ENCODE results near the gene NDUFS2.
A peak's percentile ranks its signal among the peaks of the same experiment; 100 is the strongest.
"Not testable (repeated sequence)": the region's sequence is repeated elsewhere in the genome, so short reads cannot be mapped to it uniquely, and the experiment has no call there.

NDUFS2 gene

DNA sequence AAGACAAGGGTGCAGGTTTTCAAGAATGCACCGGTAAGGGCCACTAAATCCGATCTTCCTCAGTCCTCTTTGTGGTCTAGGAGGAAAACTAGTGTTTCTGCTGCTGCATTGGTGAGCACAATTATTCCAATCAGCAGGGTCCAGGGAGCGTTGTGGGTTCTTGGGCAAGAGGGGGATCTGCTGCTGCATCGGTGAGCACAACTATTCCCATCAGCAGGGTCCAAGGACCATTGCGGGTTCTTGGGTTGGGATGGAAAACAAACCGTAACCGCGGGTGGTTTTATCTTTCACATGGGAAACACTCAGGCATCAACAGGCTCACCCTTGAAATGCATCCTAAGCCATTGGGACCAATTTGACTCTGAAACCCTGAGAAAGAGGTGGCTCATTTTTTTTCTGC, 49.4 kb downstream of the NDUFS2 start:
- no peak for DNase-seq (ENCODE audit: low read depth)

DNA sequence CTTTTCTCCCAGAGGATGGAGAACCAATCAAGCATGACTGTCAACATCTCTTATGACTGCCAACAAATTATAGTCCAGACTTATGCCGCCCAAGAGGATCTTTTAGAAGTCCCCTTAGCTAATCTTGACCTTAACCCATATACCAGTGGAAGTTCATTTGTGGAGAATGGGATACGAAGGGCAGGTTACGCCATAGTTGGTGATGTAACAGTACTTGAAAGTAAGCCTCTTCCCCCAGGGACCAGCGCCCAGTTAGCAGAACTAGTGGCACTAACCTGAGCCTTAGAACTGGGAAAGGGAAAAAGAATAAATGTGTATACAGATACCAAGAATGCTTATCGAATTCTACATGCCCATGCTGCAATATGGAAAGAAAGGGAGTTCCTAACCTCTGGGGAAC, 53.1 kb downstream of the NDUFS2 start:
- not testable (repeated sequence) for DNase-seq (ENCODE audit: low read depth)

DNA sequence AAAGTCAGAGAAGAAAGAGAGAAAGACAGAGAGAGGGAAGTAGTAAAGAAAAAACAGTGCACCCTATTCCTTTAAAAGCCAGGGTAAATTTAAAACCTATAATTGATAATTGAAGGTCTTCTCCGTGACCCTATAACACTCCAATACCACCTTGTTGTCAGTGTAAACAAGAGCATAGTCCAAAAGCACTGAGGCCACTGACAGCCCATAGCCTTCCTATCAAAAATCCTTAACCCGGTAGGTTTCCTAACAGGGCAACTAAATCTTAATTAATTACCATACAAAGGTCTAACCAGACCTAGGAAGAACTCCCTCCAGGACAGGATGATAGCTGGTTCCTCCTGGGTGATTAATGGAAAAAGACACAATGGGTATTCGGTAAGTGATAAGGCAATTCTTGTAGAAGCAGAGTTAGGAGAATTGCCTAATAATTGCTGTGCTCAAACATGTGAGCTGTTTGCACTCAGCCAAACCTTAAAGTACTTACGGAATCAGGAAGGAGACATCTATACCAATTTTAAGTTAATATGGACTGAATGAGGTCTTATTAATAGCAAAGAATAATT, 53.9 kb downstream of the NDUFS2 start:
- not testable (repeated sequence) for DNase-seq (ENCODE audit: low read depth)

DNA sequence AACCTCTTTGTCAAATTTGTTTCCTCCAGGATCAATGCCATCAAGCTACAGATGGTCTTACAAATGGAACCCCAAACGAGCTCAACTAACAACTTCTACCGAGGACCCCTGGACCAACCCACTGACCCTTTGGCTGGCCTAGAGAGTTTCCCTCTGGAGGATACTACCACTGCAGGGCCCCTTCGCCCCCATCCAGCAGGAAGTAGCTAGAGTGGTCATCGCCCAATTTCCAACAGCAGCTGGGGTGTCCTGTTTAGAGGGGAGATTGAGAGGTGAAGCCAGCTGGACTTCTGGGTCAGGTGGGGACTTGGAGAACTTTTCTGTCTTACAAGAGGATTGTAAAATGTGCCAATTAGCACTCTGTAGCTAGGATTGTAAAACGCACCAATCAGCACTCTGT, 54.9 kb downstream of the NDUFS2 start:
- not testable (repeated sequence) for DNase-seq (ENCODE audit: low read depth)

DNA sequence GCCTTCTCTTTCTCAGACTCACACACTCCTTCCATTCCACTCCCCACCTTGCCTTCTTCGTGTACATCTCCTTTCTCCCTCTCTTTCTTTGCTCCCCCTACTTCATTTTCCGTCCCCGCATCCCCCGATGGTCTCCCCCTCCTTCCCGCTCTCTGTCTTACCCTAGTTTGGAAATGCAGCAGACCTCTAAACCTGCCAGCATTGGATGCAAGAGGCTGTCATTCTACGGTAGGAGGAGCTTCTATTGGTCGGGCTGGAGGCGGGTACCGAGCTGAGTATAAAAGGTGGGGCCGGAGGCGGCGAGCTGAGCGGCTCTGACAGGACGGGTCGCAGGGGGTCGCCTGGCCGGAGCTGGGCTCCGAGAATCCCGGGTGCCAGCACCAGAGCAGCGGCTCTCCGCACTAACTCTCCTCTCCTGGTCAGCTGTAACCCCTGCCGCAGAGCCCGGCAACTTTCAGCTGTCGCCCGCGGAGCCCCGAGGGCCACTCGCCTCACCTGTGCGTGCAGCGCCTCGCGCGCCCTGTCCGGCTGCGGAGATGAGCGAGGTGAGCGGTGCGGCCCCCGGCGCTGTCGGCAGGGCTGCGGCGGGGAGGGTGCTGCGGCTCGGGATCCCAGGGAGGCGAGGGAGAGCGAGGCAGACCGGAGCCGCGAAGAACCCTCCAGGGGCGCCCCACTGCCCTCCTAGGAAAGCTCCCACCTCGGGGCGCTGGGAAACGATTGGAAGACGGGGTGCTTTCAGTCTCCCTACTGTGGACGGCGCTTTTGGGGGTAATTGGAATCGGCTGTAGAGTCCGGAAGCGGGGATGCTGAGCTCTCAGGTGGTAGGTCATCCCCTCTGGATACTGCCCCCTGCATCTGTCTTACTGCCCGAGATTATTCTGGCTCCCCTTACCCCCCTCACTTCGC, 56.5 kb downstream of the NDUFS2 start, which contains the start of gene PCP4L1:
Gene PCP4L1 (plus strand): TSS at position 307 of the 906 bp plus-strand sequence. CDS start 230 bp downstream, at position 537.
- DNase-seq (ENCODE audit: low read depth), result peak; percentile 12

DNA sequence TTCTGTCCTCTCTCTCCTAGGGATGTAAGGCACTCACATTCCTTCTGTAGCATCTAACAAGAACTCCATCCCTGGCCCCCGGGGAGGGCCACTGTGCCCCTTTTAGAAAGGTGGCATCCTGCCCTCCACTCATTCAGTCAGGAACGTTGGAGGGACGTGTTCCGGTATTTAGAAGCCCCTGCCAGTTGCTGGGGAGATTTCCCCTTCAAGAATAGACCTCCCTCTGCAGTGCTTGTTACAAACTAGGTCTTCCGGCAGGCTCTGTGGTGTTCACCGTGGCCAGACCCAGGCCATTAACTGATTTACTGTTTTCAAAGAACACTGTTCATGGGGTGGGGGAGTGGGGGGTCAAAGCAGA, 57.2 kb downstream of the NDUFS2 start:
- DNase-seq (ENCODE audit: low read depth), result no peak

DNA sequence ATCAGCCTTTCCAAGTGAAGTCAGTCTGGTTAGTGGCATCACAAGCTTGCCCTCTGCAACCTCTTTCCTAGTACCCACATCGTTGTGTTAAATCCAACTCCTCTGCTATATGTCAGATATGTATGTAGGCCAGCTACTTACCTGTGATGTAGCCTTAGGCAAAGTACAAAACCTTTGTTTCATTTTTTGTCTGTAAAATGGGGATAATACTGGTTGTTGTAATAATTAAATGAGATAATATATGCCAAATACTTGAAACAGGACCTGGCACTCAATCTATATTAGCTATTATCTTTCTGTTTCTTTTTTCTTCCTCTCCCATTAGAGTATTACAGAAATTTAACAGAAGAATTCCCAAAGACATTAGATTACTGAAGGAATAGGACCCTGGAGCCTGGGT, 57.6 kb downstream of the NDUFS2 start:
- DNase-seq (ENCODE audit: low read depth), result no peak

DNA sequence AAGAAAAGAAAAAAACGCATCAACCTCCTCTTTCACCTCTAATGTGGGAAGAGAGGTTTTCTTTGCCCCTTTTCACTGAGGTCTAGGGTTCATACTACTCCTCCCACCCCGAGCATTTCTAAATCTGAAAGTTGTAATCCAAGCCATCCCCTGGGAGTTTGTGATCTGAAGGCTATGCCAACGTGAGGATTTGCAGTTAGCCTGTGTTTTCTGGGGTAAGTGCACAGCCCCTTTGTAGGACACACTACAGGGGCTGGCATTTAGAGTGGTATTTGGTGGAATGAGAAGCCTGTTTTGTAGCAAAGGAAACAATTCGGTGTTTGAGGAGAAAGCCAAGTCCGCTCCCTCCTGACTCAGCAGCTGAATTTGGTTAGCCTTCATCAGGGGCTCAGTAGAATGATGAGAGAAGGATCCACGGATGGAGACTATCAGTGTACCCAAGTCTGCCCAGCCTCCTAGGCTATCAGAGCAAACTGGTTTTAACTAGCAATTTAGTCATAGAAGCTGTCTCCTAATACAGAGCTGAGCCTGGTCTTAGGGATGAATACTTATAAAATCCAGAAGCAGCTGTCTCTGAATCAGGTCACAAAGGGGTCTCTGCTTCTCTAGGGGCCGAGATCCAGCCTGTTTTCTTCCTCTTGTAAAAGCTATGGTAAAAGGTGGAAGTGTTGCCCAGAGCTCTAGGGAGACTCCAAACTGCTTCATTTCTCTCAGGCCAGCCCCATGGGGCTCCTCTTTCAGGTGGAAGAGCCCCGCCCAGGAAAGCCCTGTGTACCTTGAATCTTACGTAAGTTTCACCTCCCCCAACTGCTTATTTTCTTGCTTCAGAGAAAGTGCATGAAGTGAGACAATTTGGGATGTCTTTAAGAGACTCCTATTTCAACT, 58.5 kb downstream of the NDUFS2 start:
- DNase-seq (ENCODE audit: low read depth), result no peak

DNA sequence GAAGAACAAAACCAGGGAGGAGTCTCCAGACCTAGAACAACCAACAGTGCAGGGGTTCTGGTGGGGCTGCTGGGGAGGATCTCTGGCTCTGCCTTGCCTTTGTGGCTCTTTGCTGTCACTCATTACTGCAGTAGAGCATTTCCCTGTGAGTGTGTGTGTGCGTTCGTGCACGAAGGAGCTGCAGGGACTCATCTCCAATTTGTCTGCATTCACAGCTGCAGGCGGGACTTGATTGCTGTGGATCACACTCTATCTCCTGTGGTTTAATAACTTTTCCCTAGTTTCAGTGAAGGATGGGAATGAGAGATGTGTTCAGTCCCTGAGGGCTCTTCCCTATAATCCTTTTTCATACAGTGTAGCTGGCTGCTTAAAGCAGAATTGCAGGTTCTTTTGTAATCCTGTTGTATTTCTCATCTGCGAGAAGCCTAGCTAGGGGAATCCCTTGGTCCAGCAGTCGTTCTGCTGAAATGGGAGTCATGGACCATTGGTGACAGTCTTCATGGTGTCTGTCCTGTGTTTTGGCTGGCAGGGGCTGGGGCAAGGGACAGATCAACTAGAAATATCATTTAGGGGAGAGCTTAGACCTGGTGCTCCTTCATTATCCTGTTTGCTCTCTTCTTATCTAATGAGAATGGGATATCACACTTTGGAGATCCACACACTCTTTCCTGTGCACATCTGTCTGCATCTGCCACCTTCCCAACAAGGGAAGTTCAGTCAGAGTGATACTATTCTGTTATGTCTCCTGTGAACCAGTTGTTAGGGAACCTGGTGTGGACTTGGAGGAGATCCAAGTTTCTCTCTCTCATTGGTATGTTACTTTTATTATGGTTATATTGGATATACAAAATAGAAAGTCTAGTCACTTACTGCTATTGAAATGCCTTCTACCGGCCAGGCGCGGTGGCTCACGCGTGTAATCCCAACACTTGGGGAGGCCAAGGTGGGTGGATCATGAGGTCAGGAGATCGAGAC, 59.4 kb downstream of the NDUFS2 start:
- no peak for DNase-seq (ENCODE audit: low read depth)

Measured in stimulated activated CD4-positive, alpha-beta T cell treated with anti-CD3 and anti-CD28 coated beads, Interleukin-2, amount 100 ng/mL, for 4 hours (primary cell).